SKM-1 (cell line): ENCODE measurements around the gene CACNA1G.

ENCODE experiments used
- DNase-seq: peaks from one replicate; lab custom pipeline; 2025; ENCODE audit not compliant: unreplicated experiment; lab: John Stamatoyannopoulos, UW

Gene CACNA1G

DNA sequence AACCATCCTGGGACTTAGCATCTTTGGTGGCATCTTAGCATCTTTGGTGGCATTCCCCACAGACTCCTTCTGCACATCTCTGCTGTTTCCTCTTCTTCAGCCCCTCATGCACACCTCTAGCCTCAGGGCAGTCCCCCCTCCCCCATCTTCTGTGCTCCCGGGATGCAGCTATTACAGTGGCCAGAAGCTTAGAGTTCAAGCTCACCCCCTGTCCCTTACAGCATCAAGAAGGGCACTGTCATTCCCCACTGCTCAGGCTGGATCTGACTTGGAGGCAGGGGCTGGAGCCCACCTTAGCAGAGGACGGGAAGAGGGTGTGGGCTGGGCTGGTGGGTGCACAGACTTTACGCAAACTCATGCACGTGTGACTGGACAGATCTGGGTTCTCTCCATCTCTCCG, 27.3 kb upstream of the CACNA1G start:
- DNase-seq = no peak

DNA sequence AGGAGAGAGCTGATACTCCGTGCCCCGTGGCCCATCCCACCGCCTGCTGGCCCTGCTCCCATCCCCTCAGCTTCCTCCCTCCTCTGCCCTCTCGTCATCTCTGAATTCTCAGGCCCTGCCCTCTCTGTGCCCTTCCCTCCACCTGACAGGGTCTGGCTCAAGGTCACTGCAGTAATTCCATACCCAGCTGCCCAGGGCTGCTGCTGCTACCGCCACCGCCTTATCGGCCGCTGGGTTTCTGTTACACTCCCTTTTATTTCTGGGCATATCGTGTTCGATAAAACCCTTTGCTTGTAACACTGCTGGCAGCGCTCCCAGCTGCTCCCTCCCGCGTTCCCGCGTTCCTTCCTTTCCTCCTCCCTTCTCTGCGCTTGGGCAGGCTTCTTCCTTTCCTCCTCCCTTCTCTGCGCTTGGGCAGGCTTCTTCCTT, 26.8 kb upstream of the CACNA1G start:
- no peak for DNase-seq

DNA sequence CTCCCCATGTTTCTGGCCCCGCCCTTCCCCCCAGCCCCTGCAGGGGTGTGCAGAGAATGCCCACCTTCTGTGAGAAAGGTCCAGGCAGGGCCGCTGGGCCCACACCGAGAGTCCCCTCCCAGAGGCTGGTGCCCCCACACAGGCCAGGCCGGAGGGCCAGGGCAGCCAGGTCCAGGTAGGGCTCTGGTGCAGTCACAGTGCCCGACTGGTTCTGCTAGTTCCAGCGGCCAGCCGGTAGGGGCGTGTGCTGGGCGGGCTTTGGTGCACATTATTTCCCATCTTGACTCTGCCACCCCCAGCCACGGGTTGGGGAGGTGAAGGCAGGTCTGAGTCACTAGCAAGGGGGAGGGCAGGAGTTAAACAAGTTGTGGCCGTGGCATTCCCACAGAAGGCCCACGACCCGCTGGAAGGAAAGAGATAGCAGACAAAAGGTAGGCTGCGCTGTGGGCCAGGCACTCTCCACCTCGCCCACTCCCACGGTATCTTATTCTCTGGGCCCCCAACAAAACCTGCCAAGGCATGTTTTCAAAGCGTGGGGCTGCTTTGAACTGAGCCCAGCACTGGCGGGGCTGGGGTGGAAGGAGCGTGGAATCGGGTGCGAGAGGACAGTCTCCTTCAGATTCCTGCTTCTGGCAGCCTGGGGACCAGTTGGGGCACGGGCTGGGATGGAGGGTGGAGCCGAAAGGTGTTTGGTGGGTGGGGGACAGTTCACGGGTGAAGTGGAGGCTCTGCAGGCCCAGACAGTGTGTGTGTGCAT, 26.1 kb upstream of the CACNA1G start:
- no peak for DNase-seq

DNA sequence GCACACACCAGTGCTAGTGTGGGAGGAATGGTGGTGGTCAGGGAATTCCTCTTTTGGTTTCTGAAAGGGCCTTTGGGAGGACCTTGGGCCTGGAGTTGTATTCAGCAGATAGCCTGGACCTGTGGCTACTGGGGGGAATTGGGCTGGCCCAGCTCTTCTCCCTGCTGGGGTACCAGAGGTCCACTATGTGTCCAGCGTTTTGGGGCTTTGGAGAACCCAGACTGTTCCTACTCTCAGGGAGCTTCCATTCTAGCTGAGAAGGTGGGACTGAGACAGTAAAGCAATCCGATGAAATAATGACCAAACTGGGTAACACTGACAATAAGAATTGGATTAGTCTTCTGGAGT, 25.6 kb upstream of the CACNA1G start:
- DNase-seq = no peak

DNA sequence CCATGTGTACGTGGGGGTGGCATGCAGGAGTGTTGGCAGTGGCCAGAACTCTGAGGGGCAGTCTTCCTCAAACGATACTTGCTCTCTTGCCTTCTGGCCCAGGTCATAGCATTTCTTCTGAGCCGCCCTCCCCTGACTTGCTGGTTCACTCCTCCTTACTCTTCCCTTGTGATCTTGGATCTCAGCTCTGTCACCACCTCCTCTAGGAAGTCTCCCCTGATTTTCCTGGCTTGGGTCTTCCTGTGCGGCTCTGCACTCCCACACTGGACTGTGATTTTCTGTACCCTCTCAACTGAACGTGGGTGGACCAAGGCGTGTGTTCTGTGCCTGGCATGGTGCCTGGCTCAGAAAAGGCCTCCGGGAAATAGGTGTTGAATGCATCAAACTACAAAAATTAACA, 25.1 kb upstream of the CACNA1G start:
- no peak for DNase-seq

DNA sequence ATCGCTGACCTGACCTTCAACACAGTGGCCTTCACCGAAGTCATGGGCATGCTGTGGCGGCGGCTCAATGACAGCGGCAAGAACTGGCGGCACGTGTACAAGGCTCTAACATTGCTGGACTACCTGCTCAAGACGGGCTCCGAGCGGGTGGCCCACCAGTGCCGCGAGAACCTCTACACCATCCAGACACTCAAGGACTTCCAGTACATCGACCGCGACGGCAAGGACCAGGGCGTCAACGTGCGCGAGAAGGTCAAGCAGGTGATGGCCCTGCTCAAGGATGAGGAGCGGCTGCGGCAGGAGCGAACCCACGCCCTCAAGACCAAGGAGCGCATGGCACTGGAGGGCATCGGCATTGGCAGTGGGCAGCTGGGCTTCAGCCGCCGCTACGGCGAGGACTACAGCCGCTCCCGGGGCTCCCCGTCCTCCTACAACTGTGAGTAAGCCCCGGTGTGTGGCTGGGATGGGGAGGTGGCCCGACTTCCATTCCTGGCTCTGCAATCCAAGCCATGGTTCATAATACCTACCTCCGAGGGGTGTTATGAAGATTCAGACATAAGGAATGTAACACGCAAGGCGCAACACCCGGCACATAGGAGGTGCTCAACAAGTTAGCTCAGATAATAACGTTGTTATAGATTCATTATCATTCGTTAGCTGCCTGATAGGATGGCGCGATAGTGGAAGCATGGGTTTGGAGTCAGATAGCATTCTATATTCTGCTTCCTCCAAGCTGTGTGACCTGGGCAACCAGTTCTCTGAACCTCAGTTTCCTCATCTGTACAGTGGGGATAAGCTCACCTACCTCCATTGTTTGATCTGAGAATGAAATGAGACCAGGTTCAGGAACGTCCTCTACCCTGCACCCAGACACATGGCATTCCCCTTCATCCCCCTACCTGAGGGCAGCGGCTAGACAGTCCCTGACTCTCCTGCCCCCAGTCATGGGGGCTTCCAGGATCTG, 23.6 kb upstream of the CACNA1G start:
- DNase-seq = peak; percentile 32

DNA sequence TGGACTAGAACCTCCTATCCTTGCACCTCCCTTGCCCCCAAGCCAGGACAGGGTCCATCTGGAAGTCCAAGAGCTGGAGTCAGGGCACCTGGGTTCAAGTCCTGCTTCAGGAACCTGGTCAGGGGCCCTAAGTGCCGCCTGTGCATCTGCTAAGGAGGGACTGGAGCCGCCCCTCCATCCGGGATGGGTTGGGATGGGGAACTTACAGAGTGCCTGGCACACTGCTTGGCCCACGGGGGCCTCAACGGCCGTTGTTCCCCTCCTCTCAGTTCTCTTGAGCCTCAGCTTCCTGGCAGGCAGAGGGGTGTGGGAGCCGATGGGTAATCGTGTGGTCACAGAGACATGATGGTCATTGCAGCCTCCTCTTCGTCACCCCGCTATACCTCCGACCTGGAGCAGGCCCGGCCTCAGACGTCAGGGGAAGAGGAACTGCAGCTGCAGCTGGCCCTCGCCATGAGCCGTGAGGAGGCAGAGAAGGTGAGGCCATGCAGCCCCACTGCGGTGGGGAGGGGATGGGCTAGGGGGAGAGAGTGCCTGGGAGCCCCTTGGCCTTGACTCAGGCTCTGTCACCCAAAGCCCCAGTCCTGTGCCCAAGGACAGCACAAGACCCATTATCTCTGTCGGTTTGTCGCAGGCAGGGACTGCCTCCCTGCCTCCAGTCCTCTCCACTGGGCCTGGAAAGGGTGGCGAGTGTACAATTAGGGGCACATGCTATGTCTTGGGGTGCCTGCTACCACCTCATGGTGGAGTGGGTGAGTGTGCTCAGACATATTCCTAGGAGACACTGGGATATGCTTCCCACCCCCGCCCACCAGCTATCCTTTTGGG, 22.6 kb upstream of the CACNA1G start:
- no peak for DNase-seq

DNA sequence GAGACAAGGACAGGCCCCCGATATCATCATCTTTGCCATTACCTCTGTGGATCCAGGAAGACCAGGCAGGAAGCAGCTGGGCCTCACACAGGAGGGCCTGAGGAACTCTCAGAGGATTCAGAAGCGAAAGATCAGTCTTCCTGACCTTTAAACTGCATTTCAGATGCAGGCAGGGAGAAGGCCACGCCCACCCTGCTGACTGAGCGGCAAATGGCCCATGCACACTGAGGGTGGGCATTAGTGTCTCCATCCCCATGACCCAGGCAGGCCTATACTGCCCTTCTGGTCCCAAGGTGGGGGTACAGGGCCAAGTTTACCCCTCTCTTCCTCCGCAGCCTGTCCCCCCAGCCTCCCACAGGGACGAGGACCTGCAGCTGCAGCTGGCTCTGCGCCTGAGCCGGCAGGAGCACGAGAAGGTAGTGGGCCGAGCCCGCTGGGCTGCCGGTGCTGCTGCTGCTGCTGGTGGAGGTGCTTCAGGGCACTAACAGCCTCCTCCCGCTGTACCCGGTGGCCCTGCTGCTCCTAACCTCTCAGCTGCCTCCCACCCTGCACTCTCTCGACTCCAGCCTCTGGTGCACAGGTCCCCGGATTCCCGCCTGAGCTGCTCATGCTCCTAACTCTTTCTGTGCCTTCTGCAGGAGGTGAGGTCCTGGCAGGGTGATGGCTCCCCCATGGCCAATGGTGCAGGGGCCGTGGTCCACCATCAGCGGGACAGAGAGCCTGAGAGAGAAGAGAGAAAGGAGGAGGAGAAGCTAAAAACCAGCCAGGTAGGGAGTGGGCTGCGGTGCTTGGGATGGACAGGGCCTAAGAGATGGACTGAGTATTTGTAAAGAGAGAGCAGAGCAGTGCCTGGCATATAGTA, 21.7 kb upstream of the CACNA1G start:
- DNase-seq = no peak

DNA sequence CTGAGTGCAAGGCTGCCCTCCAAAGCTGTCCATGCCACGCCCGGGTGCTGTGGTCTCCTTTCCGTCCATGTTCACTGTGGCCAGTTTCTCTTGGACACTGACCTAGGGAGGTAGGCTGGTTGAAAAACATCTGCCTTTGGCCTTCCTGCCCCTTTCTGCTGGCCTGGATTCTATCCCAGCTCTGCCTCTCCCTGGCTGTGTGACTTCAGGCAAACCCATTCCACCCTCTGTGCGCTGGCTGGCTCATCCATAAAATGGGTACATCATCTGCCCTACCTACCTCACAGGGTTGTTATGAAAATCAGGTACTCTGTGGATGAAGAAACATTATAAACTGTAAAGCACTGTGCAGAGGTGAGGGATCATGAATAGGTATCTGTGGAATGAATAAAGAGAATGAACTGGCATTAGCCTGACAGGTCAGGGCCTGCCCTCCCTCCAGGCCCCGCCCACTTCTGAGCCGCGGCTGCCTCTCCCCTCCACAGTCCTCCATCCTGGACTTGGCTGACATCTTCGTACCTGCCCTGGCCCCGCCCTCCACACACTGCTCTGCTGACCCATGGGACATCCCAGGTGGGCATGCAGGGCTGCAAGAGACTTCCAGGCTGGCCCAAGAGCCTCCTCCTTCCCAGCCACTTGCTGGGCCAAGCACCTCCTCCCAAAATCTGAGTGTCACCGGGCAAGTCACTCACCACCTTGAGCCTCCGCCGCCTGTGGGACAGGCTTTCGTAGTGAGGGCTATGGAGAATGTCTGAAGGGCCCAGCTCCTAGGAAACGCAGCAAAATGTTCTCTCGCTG, 20.6 kb upstream of the CACNA1G start:
- DNase-seq = no peak

DNA sequence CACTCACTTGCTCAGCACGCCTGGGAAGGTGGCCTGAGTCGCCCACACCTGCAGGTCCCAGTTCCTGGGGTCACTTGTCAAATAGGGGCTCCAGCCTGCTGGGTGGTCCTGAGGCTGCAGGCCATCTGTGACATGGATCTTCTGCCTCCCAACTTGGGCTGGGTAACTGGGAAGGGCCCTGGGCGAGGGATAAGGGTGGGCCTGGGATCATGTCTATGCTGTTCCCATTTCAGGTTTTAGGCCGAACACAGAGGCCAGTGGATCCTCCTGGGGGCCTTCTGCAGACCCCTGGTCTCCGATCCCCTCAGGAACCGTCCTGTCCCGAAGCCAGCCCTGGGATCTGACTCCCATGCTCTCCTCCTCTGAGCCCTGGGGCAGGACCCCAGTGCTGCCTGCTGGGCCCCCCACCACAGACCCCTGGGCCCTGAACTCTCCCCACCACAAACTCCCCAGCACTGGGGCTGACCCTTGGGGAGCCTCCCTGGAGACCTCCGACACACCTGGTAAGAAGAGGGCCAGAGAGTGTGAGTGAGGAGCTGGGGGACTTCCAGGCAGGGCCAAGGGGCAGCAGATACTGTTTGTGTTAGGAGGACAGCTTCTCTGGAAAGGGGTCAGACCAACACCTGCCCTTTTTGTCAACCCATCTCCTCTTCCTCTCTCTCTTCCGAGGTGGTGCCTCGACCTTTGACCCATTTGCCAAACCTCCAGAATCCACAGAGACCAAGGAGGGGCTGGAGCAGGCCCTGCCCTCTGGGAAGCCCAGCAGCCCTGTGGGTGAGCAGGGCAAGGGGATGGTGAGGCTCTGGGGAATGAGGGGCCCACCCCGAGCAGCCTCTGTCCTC, 19.7 kb upstream of the CACNA1G start:
- no peak for DNase-seq

DNA sequence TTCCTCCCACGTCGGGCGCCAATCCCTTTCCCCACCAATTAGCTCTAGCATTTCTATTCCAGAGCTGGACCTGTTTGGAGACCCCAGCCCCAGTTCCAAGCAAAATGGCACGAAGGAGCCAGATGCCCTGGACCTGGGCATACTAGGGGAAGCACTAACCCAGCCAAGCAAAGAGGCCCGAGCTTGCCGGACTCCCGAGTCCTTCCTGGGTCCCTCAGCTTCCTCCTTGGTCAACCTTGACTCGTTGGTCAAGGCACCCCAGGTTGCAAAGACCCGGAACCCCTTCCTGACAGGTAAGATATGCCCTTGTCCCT, 19.2 kb upstream of the CACNA1G start:
- DNase-seq = no peak

DNA sequence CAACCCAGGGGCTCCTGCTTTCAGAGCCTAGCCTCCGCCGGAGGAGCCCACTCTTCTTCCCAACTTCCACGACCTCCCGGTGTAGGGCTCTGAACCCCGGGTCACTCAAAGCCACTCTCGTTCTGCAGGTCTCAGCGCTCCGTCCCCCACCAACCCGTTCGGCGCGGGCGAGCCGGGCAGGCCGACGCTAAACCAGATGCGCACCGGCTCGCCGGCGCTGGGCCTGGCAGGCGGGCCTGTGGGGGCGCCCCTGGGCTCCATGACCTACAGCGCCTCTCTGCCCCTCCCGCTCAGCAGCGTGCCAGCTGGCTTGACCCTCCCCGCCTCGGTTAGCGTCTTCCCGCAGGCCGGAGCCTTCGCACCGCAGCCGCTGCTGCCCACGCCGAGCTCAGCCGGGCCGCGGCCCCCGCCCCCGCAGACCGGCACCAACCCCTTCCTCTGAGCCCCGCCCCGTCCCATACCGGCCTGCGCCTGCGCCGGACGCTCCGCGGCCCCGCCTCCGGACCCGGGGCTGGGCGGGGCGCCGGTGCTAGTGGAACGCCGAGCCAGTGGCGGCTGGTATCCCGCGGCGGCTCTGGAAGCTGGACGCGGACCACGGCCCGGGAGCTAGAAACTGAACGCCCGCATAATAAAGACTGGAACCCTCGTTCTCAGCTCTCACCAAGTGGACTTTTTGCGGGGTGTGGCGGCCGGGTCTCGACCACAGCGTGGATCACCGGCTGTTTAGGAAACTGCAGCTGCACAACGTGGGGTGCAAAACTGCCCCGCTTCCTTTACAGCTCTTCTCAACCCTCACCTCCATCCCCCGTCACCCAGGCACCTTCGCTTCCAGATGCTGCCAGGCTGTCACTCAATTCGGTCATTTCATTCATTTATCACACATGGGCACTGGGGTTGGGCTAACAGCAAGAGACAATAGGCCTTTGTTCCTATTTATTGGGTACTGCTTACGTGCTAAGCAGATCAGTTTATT, 18.5 kb upstream of the CACNA1G start:
- peak; percentile 51 for DNase-seq

DNA sequence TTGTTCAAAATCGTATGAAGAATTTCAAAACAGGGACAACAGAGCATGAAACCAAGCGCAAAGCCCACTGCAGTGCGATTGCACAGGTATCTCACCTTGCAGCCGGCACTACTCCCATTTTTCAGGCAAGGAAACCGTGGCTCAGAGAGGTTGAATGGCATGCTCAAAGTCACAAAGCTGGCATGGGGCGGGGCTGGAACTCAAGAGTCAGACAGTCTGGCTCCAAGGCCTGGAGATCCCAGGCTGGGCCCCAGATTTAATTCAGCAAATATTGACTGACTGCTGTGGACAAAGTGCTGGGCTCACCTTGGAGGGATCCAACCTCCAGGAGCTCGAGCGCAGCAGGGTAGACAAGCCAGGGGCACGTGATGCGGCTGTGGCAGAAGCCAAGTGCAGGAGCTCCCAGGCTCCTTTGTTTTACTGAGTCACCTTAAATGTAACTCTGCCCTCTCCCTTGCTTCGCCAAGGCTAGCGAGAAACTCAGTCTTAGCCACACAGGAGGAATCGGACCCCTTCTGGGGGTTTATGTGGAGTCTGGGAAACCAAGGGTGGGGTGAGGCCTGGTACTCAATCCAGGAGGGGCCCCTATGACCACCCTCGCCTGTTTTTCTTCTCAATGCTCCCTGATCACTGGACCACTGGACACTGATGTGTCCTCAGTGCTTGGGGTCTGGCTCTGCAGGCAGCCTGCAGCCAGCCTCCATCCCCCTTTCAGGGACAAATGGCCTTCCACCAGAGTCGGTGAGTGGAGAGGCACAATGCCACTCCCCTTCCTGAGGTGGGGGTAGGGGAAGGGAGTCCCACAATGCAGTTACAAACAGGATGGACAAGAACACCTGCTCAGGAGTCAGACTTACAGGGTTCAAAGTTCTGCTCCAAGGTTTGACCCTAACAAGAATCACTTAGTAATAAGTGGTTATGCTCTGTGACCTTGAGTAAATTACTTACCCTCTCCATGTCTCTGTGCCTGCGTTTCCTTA, 17.4 kb upstream of the CACNA1G start:
- DNase-seq = no peak

DNA sequence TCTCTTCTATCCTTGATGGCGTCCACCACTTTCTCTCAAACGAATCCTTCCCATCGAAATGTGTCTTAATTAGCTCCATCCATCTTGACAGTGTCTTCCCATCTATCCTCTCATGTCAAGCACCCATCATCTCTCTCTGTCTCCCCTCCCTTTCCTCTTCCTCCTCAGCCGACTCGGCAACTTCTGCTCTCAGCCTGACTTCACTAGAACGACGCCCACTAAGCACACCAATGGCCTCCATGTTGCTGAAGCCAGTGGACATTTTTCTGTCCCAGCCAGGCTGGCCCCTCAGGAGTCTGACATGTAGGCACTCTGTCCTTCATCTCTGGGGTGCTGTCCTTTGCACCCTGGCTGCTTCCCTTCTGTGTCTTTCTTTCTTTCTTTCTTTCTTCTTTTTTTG, 16.0 kb upstream of the CACNA1G start:
- DNase-seq = no peak

DNA sequence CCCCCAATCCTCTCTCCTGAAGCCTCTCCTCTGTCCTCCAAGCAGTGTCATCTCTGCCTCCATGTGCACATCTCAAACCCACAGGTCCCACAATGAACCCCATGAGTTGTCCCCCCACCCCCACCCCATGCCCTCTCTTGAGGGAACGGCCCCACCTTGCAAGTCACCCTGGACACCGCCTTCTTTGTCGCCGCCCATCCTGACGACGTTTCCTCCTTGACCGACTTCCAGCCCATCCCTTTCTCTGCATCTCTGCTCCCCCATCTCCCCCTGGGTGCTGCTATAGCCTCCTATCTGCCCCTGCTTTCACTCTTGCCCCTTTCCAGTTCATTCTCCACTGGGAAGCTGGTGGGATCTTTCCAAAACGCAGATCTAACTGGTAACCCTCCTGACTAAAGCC, 15.2 kb upstream of the CACNA1G start:
- no peak for DNase-seq

DNA sequence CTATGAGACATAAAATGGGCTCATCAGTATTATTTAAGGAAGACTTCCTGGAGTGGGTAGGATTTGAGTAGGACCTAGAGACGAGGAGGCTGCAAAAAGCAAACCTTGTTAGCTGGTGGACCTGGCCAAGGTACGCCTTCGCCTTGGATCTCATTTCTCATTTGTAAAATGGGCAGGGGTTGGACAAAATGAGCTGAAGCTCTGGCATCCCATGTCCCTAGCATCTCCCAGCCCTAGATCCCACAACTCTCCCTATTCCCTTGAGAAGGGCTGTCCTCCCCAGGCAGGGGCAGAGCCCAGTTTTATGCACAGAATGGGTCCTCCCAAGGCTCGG, 13.8 kb upstream of the CACNA1G start:
- DNase-seq = no peak
